Measurements from ENCODE around the gene PRKG1.

PRKG1 gene

DNA sequence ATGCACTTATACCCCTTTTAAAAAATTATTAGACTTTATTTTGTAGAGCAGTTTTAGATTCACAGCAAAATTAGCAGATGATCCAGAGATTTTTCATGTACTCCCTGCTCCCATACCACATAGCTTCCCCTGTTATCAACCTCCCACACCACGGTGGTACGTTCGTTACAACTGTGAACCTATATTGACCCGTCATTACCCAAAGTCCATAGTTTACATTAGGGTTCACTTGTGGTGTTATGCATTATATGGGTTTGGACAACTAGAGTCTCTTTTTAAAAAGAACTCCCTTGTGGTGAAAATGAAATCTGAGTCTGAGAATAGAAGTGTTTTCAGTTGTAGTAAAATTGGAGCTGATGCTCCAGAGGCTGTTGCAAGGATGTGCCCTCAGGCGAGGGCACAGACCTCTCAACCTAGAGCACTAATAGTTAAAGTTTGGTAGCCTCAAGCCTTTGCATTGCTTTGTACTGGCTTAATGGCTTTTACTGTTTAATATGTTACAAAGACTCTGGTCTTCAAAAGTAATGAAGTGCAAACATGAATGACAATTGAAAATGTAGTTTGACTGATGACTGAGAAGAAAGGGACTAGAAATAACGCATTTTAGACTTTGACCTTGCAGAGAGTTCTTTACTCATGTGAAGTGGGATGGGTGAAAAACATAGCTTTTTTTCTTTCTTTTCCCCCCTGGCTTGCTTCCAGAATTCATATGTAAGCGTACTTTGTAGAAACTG lies 655.7 kb downstream of the PRKG1 start:
- no peak for TF ChIP-seq SIN3A (IDR thresholded peaks at IDR 0.05; ENCODE audit: borderline replicate concordance, insufficient read depth, low read length)
- no peak for TF ChIP-seq TAF1 (IDR thresholded peaks at IDR 0.05; ENCODE audit: borderline replicate concordance, insufficient read depth, low read length)
- TF ChIP-seq FOXP2 (optimal IDR thresholded peaks at IDR 0.05; ENCODE audit: borderline replicate concordance, extremely low read depth, extremely low read length, insufficient read depth): no peak
- no peak for TF ChIP-seq POLR2AphosphoS5 (IDR thresholded peaks at IDR 0.05; ENCODE audit: low read depth, low read length)
- TF ChIP-seq, protein P1, sequence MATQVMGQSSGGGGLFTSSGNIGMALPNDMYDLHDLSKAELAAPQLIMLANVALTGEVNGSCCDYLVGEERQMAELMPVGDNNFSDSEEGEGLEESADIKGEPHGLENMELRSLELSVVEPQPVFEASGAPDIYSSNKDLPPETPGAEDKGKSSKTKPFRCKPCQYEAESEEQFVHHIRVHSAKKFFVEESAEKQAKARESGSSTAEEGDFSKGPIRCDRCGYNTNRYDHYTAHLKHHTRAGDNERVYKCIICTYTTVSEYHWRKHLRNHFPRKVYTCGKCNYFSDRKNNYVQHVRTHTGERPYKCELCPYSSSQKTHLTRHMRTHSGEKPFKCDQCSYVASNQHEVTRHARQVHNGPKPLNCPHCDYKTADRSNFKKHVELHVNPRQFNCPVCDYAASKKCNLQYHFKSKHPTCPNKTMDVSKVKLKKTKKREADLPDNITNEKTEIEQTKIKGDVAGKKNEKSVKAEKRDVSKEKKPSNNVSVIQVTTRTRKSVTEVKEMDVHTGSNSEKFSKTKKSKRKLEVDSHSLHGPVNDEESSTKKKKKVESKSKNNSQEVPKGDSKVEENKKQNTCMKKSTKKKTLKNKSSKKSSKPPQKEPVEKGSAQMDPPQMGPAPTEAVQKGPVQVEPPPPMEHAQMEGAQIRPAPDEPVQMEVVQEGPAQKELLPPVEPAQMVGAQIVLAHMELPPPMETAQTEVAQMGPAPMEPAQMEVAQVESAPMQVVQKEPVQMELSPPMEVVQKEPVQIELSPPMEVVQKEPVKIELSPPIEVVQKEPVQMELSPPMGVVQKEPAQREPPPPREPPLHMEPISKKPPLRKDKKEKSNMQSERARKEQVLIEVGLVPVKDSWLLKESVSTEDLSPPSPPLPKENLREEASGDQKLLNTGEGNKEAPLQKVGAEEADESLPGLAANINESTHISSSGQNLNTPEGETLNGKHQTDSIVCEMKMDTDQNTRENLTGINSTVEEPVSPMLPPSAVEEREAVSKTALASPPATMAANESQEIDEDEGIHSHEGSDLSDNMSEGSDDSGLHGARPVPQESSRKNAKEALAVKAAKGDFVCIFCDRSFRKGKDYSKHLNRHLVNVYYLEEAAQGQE (IDR thresholded peaks at IDR 0.05; ENCODE audit: insufficient read depth in 1 of 2, low read depth in 2 of 2, low read length in 2 of 2): no peak

DNA sequence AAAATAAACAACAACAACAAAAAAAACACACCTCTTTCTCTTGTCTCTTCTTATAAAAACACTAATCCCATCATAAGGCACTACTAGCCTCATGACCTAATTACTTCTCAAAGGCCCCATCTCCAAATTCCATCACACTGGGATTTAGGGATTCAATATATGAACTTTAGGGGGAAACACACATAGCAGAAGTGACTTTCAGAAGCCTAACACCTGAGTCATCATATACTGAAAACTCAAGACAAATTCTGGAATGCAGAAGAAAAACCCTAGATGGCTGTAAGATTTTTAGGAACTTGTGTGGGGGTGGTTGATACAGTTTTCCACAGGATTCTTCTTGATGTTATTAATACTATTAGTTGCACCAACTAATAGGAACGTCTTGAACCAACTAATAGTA lies 658.8 kb downstream of the PRKG1 start:
- TF ChIP-seq POLR2AphosphoS5 (IDR thresholded peaks at IDR 0.05; ENCODE audit: low read depth, low read length): no peak
- TF ChIP-seq SIN3A (IDR thresholded peaks at IDR 0.05; ENCODE audit: borderline replicate concordance, insufficient read depth, low read length): no peak
- TF ChIP-seq FOXP2 (optimal IDR thresholded peaks at IDR 0.05; ENCODE audit: borderline replicate concordance, extremely low read depth, extremely low read length, insufficient read depth): no peak
- TF ChIP-seq, protein P1 (IDR thresholded peaks at IDR 0.05; ENCODE audit: insufficient read depth in 1 of 2, low read depth in 2 of 2, low read length in 2 of 2): no peak
- TF ChIP-seq TAF1 (IDR thresholded peaks at IDR 0.05; ENCODE audit: borderline replicate concordance, insufficient read depth, low read length): no peak

DNA sequence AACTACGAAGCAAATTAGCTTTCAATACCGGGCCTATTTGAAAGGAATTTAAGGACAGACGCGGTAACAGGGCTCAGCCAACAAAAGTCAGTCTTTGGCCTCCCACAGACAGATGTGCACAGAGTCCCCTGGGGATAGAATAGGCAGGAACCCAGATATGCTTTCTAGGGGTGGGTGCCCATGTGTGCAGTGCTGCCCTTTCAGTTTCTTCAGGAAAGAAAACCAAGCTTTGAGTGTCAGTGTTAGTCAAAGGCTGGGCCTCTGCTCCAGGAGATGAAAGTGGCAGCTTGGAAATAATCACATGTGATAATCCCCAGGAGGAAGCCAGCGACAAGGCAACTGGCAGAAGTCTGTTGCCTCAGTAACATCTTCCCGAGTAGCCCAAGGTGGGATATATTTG lies 668.9 kb downstream of the PRKG1 start:
- TF ChIP-seq FOXP2 (optimal IDR thresholded peaks at IDR 0.05; ENCODE audit: borderline replicate concordance, extremely low read depth, extremely low read length, insufficient read depth) (no peak), TAF1 (IDR thresholded peaks at IDR 0.05; ENCODE audit: borderline replicate concordance, insufficient read depth, low read length) (no peak), SIN3A (IDR thresholded peaks at IDR 0.05; ENCODE audit: borderline replicate concordance, insufficient read depth, low read length) (no peak), POLR2AphosphoS5 (IDR thresholded peaks at IDR 0.05; ENCODE audit: low read depth, low read length) (no peak)
- TF ChIP-seq, protein P1 (IDR thresholded peaks at IDR 0.05; ENCODE audit: insufficient read depth in 1 of 2, low read depth in 2 of 2, low read length in 2 of 2): no peak

DNA sequence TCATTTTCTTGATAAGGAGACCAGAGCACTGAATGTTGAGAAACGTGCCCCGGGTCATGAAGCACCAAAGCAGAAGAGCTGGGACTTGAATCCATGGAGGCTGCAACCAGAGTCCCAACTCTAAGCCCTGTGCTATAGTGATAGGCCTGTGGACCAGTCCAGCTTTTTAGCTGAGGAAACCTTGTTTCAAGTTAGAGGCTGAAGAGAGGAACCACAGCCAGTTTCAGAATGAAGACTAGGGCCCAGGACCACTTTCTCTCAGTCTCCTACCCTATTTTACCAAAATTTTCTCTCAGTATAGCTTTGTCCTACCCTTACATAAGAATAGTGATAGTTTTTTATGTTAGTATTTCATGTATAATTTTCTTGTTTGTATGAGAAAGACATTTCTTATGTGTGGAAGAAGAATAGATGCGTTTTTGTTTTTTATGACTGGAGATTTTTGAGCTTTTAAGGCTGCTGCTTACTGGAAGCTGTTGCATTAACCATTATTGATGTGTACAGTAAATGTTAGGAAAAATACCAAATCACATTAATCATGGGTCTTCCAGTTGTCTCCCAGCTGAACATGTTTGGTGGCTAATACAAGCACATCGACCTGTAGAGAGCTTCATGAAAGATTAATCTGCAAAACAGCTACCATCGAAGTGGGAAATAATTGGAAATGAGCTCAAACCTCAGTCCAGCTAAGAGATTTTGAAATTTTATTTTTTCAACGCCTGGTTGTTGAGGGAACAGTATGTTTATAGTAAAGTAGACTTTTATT lies 670.1 kb downstream of the PRKG1 start:
- TF ChIP-seq TAF1 (IDR thresholded peaks at IDR 0.05; ENCODE audit: borderline replicate concordance, insufficient read depth, low read length): no peak
- TF ChIP-seq FOXP2 (optimal IDR thresholded peaks at IDR 0.05; ENCODE audit: borderline replicate concordance, extremely low read depth, extremely low read length, insufficient read depth): no peak
- TF ChIP-seq, protein P1 (IDR thresholded peaks at IDR 0.05; ENCODE audit: insufficient read depth in 1 of 2, low read depth in 2 of 2, low read length in 2 of 2): no peak
- TF ChIP-seq POLR2AphosphoS5 (IDR thresholded peaks at IDR 0.05; ENCODE audit: low read depth, low read length): no peak
- TF ChIP-seq SIN3A (IDR thresholded peaks at IDR 0.05; ENCODE audit: borderline replicate concordance, insufficient read depth, low read length): no peak
